Measurements from ENCODE around the gene HECW1. TPM values are rescaled to one million over a fixed set of nuclear protein-coding genes. Genes with fewer than 3 reads are reported as not detected.
"Not testable (repeated sequence)": the region's sequence is repeated elsewhere in the genome, so short reads cannot be mapped to it uniquely, and the experiment has no call there.

The HECW1 gene
- total RNA-seq, 4 donors from 2014 or later, result 1.2 to 3.9 (median 2.0) TPM

- H3K27me3 ChIP-seq, result no peaks in the 10 kb centered on the region
- no peaks in the 10 kb centered on the region for H3K4me1 ChIP-seq
- TF ChIP-seq POLR2A (IDR thresholded peaks at IDR 0.05) (no peak), CTCF (IDR thresholded peaks at IDR 0.05 in 4 of 5, conservative IDR thresholded peaks at IDR 0.05 in 1 of 5) (no peak)
- no peak overlapping the region for H3K27ac ChIP-seq
- ATAC-seq (no peak), DNase-seq (no peak)
- intact Hi-C loops (cut with DNase I; ENCODE audit: low total_unique reads) (no loop called here), in situ Hi-C loops (cut with MboI; ENCODE audit: low sequenced_read_pairs in 4 of 4) (no loop called here)
- H3K36me3 ChIP-seq, result no peaks in the 10 kb centered on the region
- H3K4me3 ChIP-seq, result no peak overlapping the region
- H3K9me3 ChIP-seq, result no peaks in the 10 kb centered on the region
Observed at GRCh38 chr7:43482679-43483252, 370.3 kb downstream of the HECW1 start.

GRCh38 chr7:43484678-43485395, 372.4 kb downstream of the HECW1 start:
- Histone ChIP-seq H3K27me3 (no peaks in the 10 kb centered on the region), H3K36me3 (no peaks in the 10 kb centered on the region), H3K4me1 (no peaks in the 10 kb centered on the region), H3K4me3 (no peak overlapping the region), H3K9me3 (no peaks in the 10 kb centered on the region), H3K27ac (no peak overlapping the region)
- intact Hi-C loops (cut with DNase I; ENCODE audit: low total_unique reads) (no loop called here), in situ Hi-C loops (cut with MboI; ENCODE audit: low sequenced_read_pairs in 4 of 4) (no loop called here)
- no peak for TF ChIP-seq POLR2A (IDR thresholded peaks at IDR 0.05)
- ATAC-seq (no peak), DNase-seq (no peak)

- in situ Hi-C loops (cut with MboI; ENCODE audit: low sequenced_read_pairs in 4 of 4) (no loop called here), intact Hi-C loops (cut with DNase I; ENCODE audit: low total_unique reads) (no loop called here)
- no peaks in the 10 kb centered on the region for H3K27me3 ChIP-seq
- H3K4me1 ChIP-seq, result no peaks in the 10 kb centered on the region
- no peak overlapping the region for H3K27ac ChIP-seq
- H3K36me3 ChIP-seq, result no peaks in the 10 kb centered on the region
- DNase-seq (no peak), ATAC-seq (no peak)
- no peak overlapping the region for H3K4me3 ChIP-seq
- TF ChIP-seq POLR2A (IDR thresholded peaks at IDR 0.05), result no peak
- no peak for TF ChIP-seq CTCF (IDR thresholded peaks at IDR 0.05 in 4 of 5, conservative IDR thresholded peaks at IDR 0.05 in 1 of 5)
- H3K9me3 ChIP-seq, result no peaks in the 10 kb centered on the region
Observed at GRCh38 chr7:43485580-43485979, 373.1 kb downstream of the HECW1 start.

GRCh38 chr7:43486008-43486407, 373.6 kb downstream of the HECW1 start:
- H3K4me3 ChIP-seq; H3K27ac ChIP-seq; H3K9me3 ChIP-seq; H3K36me3 ChIP-seq; ATAC-seq; intact Hi-C loops (cut with DNase I; ENCODE audit: low total_unique reads); H3K4me1 ChIP-seq; in situ Hi-C loops (cut with MboI; ENCODE audit: low sequenced_read_pairs in 4 of 4); H3K27me3 ChIP-seq; DNase-seq: not testable (repeated sequence)

- no peak for ATAC-seq
- intact Hi-C loops (cut with DNase I; ENCODE audit: low total_unique reads) (no loop called here), in situ Hi-C loops (cut with MboI; ENCODE audit: low sequenced_read_pairs in 4 of 4) (no loop called here)
- H3K36me3 ChIP-seq, result no peaks in the 10 kb centered on the region
- no peak for TF ChIP-seq CTCF (IDR thresholded peaks at IDR 0.05 in 4 of 5, conservative IDR thresholded peaks at IDR 0.05 in 1 of 5)
- no peak for TF ChIP-seq POLR2A (IDR thresholded peaks at IDR 0.05)
- DNase-seq, result no peak
- H3K9me3 ChIP-seq, result no peaks in the 10 kb centered on the region
- no peak overlapping the region for H3K27ac ChIP-seq
- H3K27me3 ChIP-seq, result no peaks in the 10 kb centered on the region
- no peaks in the 10 kb centered on the region for H3K4me1 ChIP-seq
- no peak overlapping the region for H3K4me3 ChIP-seq
Observed at GRCh38 chr7:43486634-43487033, 374.2 kb downstream of the HECW1 start.
